Thyroid gland (tissue), 4 donors: ENCODE results near the gene MYL10.

ENCODE experiments used
- CTCF ChIP-seq, 6 experiments: fragments of 200-600 bp in 3 of 6; fragments of 450-650 bp in 3 of 6; sonication (generic) in 3 of 6; IDR thresholded peaks; one replicate each; pipeline ENCODE4 v1.5.1; 2016 to 2019; ENCODE audit warnings: antibody characterized with exemption in 6 of 6, mild to moderate bottlenecking in 2 of 6, inconsistent platforms in 1 of 6, moderate library complexity in 1 of 6
- POLR2A ChIP-seq, 2 donors: fragments of 450-650 bp; IDR thresholded peaks; one replicate each; pipeline ENCODE4 v1.6.1; 2017; ENCODE audit warnings: antibody characterized with exemption in 2 of 2, mild to moderate bottlenecking in 2 of 2, moderate library complexity in 1 of 2

GRCh38 chr7:101676062-101676598 lies 47.0 kb upstream of the MYL10 start:
- TF ChIP-seq POLR2A (IDR thresholded peaks at IDR 0.05), result no peak
- TF ChIP-seq CTCF (IDR thresholded peaks at IDR 0.05), result no peak
